SHP77 treated with DMSO at 0.1 percent for 48 hours (cell line): ENCODE results near the gene ZNF804B.

Source experiments
- DNase-seq: peaks from one replicate; lab custom pipeline; 2025; lab: John Stamatoyannopoulos, UW

The ZNF804B gene

GRCh38 chr7:88967432-88967831 is 207.9 kb downstream of the ZNF804B start:
- no peak for DNase-seq

GRCh38 chr7:88969167-88969566 is 209.7 kb downstream of the ZNF804B start:
- DNase-seq, result no peak

GRCh38 chr7:88985295-88985694 is 225.8 kb downstream of the ZNF804B start:
- no peak for DNase-seq

GRCh38 chr7:89001306-89001705 is 241.8 kb downstream of the ZNF804B start:
- DNase-seq, result no peak

GRCh38 chr7:89002981-89003956 is 243.8 kb downstream of the ZNF804B start:
- no peak for DNase-seq

GRCh38 chr7:89012016-89012415 is 252.5 kb downstream of the ZNF804B start:
- DNase-seq, result no peak

- DNase-seq, result no peak
Observed at GRCh38 chr7:89017695-89018094, 258.2 kb downstream of the ZNF804B start.

- no peak for DNase-seq
Observed at GRCh38 chr7:89021741-89022140, 262.2 kb downstream of the ZNF804B start.

GRCh38 chr7:89023206-89023605 is 263.7 kb downstream of the ZNF804B start:
- no peak for DNase-seq

GRCh38 chr7:89023877-89024276 is 264.4 kb downstream of the ZNF804B start:
- DNase-seq, result no peak

GRCh38 chr7:89027781-89028180 is 268.3 kb downstream of the ZNF804B start:
- no peak for DNase-seq

GRCh38 chr7:89028319-89028718 is 268.8 kb downstream of the ZNF804B start:
- no peak for DNase-seq

GRCh38 chr7:89029864-89030263 is 270.4 kb downstream of the ZNF804B start:
- no peak for DNase-seq

GRCh38 chr7:89041240-89041639 is 281.7 kb downstream of the ZNF804B start:
- DNase-seq, result no peak

GRCh38 chr7:89042940-89043339 is 283.4 kb downstream of the ZNF804B start:
- DNase-seq, result no peak

- no peak for DNase-seq
Observed at GRCh38 chr7:89049043-89049442, 289.5 kb downstream of the ZNF804B start.

GRCh38 chr7:89053130-89053529 is 293.6 kb downstream of the ZNF804B start:
- DNase-seq, result no peak

- DNase-seq, result no peak
Observed at GRCh38 chr7:89054361-89054760, 294.9 kb downstream of the ZNF804B start.

- no peak for DNase-seq
Observed at GRCh38 chr7:89060234-89060633, 300.7 kb downstream of the ZNF804B start.

- no peak for DNase-seq
Observed at GRCh38 chr7:89064831-89065230, 305.3 kb downstream of the ZNF804B start.

- DNase-seq, result no peak
Observed at GRCh38 chr7:89067048-89067447, 307.5 kb downstream of the ZNF804B start.

- no peak for DNase-seq
Observed at GRCh38 chr7:89072081-89072480, 312.6 kb downstream of the ZNF804B start.

- no peak for DNase-seq
Observed at GRCh38 chr7:89073776-89074175, 314.3 kb downstream of the ZNF804B start.

- DNase-seq, result no peak
Observed at GRCh38 chr7:89077992-89078391, 318.5 kb downstream of the ZNF804B start.
